ENCODE measurements around the gene SOS1.

DNA sequence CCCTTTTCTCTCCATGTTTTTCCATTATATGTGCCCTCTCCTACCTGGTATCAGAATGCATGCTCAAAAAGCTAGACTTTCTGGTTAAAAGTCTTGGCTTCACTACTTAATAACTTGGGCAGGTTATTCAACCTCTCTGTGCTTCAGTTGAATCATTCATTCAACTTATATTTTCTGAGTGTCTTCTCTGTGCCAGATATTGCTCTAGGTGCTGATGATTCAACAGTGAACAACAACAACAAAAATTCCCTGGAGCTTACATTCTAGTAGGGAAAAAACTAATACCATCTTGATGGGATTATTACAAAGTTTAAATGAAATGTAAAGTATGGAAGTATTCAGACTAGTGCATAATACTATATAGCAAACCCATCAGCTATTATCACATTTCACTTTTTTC, 55.2 kb downstream of the SOS1 start:
- TF ChIP-seq, protein P1, sequence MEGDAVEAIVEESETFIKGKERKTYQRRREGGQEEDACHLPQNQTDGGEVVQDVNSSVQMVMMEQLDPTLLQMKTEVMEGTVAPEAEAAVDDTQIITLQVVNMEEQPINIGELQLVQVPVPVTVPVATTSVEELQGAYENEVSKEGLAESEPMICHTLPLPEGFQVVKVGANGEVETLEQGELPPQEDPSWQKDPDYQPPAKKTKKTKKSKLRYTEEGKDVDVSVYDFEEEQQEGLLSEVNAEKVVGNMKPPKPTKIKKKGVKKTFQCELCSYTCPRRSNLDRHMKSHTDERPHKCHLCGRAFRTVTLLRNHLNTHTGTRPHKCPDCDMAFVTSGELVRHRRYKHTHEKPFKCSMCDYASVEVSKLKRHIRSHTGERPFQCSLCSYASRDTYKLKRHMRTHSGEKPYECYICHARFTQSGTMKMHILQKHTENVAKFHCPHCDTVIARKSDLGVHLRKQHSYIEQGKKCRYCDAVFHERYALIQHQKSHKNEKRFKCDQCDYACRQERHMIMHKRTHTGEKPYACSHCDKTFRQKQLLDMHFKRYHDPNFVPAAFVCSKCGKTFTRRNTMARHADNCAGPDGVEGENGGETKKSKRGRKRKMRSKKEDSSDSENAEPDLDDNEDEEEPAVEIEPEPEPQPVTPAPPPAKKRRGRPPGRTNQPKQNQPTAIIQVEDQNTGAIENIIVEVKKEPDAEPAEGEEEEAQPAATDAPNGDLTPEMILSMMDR (conservative IDR thresholded peaks at IDR 0.05 in 1 of 2, IDR thresholded peaks at IDR 0.05 in 1 of 2; ENCODE audit: low read depth in 1 of 2, low read length in 2 of 2), result no peak
- no peak for TF ChIP-seq EZH2 (IDR thresholded peaks at IDR 0.05; ENCODE audit: low read length, missing control alignments)

All from fibroblast of lung (primary cell).